H1 (cell line): ENCODE measurements around the gene ITPK1.

ENCODE experiments used
- BCL11A ChIP-seq, 2 experiments: IDR thresholded peaks; one replicate each; pipeline ENCODE4 v1.6.1; 2011; ENCODE audit warnings: low read depth in 2 of 2, low read length in 2 of 2, mild to moderate bottlenecking in 2 of 2
- CEBPB ChIP-seq: IDR thresholded peaks from 2 replicates; pipeline ENCODE4 v1.6.1; 2012; ENCODE audit warnings: low read depth, low read length
- CTCF ChIP-seq, 3 experiments: IDR thresholded peaks; 1 replicate in 2 of 3; 2 replicates in 1 of 3; pipeline versions ENCODE4 v1.5.1 to v1.6.1; 2011; ENCODE audit warnings: low read length in 3 of 3, mild to moderate bottlenecking in 3 of 3, inconsistent platforms in 2 of 3, low read depth in 1 of 3, moderate library complexity in 1 of 3; ENCODE audit not compliant: insufficient read depth in 1 of 3; ENCODE audit errors: control extremely low read depth in 1 of 3
- GTF2F1 ChIP-seq: IDR thresholded peaks from 2 replicates; pipeline ENCODE4 v1.6.1; 2012; ENCODE audit warnings: low read depth, low read length, improper control_type of control experiment, borderline replicate concordance
- HDAC2 ChIP-seq, 2 experiments: fragments of 300-600 bp in 1 of 2; sonication (generic) in 1 of 2; IDR thresholded peaks; 2 replicates each; pipeline ENCODE4 v1.6.1; 2011 to 2012; ENCODE audit warnings: low read depth in 2 of 2, low read length in 2 of 2, mild to moderate bottlenecking in 2 of 2, moderate library complexity in 2 of 2, borderline replicate concordance in 1 of 2, inconsistent platforms in 1 of 2
- JUND ChIP-seq: IDR thresholded peaks from 2 replicates; pipeline ENCODE4 v1.6.1; 2011; ENCODE audit warnings: mild to moderate bottlenecking, improper control_type of control experiment, low read length
- MAFK ChIP-seq: IDR thresholded peaks from 2 replicates; pipeline ENCODE4 v1.6.1; 2012; ENCODE audit warnings: low read depth, mild to moderate bottlenecking, improper control_type of control experiment, low read length
- POLR2AphosphoS5 ChIP-seq: IDR thresholded peaks from 2 replicates; pipeline ENCODE4 v1.6.1; 2011; ENCODE audit warnings: low read depth, low read length
- RBBP5 ChIP-seq: IDR thresholded peaks from 2 replicates; pipeline ENCODE4 v1.7.1; 2012; ENCODE audit warnings: low read depth, mild to moderate bottlenecking, inconsistent platforms, low read length, moderate library complexity, borderline replicate concordance
- RFX5 ChIP-seq: IDR thresholded peaks from 2 replicates; pipeline ENCODE4 v1.6.1; 2011; ENCODE audit warnings: low read depth, low read length, improper control_type of control experiment, borderline replicate concordance
- SP1 ChIP-seq: IDR thresholded peaks from 2 replicates; pipeline ENCODE4 v1.6.1; 2011; ENCODE audit warnings: low read depth, low read length
- TAF1 ChIP-seq: IDR thresholded peaks from 2 replicates; pipeline ENCODE4 v1.6.1; 2011; ENCODE audit warnings: mild to moderate bottlenecking, low read depth, low read length
- USF2 ChIP-seq: IDR thresholded peaks from 2 replicates; pipeline ENCODE4 v1.6.1; 2011; ENCODE audit warnings: low read length, improper control_type of control experiment
- ZNF274 ChIP-seq: IDR thresholded peaks from 2 replicates; pipeline ENCODE4 v1.7.0; 2012; ENCODE audit warnings: low read length, borderline replicate concordance; ENCODE audit errors: extremely low read depth

- TF ChIP-seq HDAC2 (IDR thresholded peaks at IDR 0.05; ENCODE audit: borderline replicate concordance in 1 of 2, low read depth in 2 of 2, low read length in 2 of 2) (no peak), MAFK (no peak), CTCF (IDR thresholded peaks at IDR 0.05; ENCODE audit: control extremely low read depth in 1 of 3, insufficient read depth in 1 of 3, low read depth in 1 of 3, low read length in 3 of 3) (no peak), RFX5 (no peak), POLR2AphosphoS5 (no peak), USF2 (no peak), BCL11A (IDR thresholded peaks at IDR 0.05; ENCODE audit: low read depth in 2 of 2, low read length in 2 of 2) (no peak), RBBP5 (no peak), GTF2F1 (no peak), JUND (no peak), SP1 (no peak), CEBPB (no peak), ZNF274 (no peak), TAF1 (no peak)
Observed at GRCh38 chr14:93110856-93111419, 4.8 kb downstream of the ITPK1 start.
